ENCODE results near the gene PLBD2.

Gene PLBD2

DNA sequence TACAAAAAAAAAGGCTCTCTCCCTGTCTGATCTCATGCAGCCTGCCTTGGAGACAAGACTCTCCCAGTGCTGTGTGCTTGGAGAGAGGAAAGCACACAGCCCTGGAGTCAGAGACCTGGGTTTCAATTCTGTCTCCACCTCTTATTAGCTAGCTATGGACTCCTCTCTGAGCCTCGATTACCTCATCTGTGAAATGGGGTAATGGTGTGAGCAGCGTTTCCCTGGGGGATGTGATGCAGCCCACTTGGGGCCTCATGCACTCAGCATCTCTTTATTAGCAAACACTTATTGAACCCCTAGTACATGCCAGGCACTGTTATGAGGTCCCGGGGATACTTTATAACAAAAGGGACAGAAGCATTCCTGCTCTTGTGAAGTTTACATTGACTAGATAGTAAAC lies 32.8 kb downstream of the PLBD2 start:
- no peak for TF ChIP-seq CTCF (IDR thresholded peaks at IDR 0.05; ENCODE audit: low read depth, low read length)
- H3K4me3 ChIP-seq (ENCODE audit: low read depth, low read length), result no peak overlapping the region

DNA sequence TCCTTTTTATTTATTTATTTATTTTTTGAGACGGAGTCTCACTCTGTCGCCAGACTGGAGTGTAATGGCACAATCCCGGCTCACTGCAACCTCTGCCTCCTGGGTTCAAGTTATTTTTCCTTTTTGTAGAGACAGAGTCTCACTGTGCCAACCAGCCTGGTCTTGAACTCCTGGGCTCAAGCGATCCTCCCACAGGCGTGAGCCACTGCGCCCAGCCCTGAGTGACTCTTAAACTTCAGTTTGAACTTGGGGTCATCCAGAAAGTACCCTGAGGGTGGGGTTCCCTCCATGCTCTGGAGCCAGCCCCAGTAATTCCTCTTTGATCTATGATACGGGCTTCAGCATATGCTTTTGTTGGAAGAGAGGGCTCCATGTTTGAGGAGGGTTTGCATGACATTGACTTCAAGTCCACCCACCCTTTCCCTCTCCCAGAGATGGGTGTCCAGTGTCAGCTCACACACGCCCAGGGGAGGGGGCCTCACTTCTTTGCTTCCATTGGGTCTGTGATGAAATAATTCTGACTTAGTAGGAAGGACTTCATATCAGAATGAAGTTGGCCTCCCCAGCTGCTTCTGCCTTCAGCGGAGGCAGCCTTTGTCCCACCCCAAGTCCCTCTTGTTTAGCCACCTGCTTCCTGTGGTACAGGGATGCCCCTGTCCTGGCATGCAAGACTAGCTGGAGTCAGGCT lies 33.4 kb downstream of the PLBD2 start:
- H3K4me3 ChIP-seq (ENCODE audit: low read depth, low read length), result no peak overlapping the region
- no peak for TF ChIP-seq CTCF (IDR thresholded peaks at IDR 0.05; ENCODE audit: low read depth, low read length)

- no peak overlapping the region for H3K4me3 ChIP-seq (ENCODE audit: low read depth, low read length)
- TF ChIP-seq CTCF (IDR thresholded peaks at IDR 0.05; ENCODE audit: low read depth, low read length), result no peak
Observed at GRCh38 chr12:113392520-113392919, 34.1 kb downstream of the PLBD2 start.

GRCh38 chr12:113392988-113393579 lies 34.7 kb downstream of the PLBD2 start:
- H3K4me3 ChIP-seq (ENCODE audit: low read depth, low read length), result no peak overlapping the region
- no peak for TF ChIP-seq CTCF (IDR thresholded peaks at IDR 0.05; ENCODE audit: low read depth, low read length)

- H3K4me3 ChIP-seq (ENCODE audit: low read depth, low read length), result no peak overlapping the region
- TF ChIP-seq CTCF (IDR thresholded peaks at IDR 0.05; ENCODE audit: low read depth, low read length), result no peak
Observed at GRCh38 chr12:113393749-113394148, 35.4 kb downstream of the PLBD2 start.

DNA sequence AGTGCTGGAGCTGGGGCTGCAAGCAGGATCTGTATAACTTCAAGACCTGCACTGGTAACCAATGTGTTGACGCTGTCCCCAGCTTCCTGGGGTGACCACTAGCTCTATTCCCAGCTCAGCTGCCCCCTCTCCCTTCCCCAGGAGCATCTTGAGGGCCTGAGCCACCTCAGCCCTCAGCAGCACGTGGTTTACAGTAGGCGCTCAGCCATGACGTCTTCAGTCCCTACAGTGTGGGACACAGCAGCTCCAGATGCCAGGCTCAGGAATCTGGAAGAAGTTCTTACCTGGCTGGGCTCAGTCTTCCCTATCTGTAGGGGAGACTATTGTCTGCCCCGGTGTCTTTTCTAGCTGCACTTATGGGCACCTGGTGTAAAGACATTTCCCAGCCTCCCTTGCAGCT lies 36.7 kb downstream of the PLBD2 start:
- no peak for TF ChIP-seq CTCF (IDR thresholded peaks at IDR 0.05; ENCODE audit: low read depth, low read length)
- H3K4me3 ChIP-seq (ENCODE audit: low read depth, low read length), result no peak overlapping the region

DNA sequence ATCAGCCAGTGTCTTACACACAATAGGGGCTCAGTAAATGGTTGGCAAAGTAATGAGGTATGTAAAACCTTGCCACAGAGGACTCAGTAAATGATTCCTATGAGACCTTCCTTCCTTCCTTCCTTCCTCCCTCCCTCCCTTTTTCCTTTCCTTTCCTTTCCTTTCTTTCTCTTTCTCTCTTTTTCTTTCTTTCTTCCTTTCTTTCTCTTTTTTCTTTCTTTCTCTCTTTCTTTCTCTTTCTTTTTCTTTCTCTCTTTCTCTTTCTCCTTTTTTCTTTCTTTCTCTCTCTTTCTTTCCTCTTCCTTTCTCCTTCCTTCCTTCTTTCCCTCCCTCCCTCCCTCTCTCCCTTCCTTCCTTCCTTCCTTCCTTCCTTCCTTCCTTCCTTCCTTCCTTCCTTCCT lies 37.8 kb downstream of the PLBD2 start:
- no peak for TF ChIP-seq CTCF (IDR thresholded peaks at IDR 0.05; ENCODE audit: low read depth, low read length)
- H3K4me3 ChIP-seq (ENCODE audit: low read depth, low read length), result no peak overlapping the region
